ENCODE results near the gene SCAP.

DNA sequence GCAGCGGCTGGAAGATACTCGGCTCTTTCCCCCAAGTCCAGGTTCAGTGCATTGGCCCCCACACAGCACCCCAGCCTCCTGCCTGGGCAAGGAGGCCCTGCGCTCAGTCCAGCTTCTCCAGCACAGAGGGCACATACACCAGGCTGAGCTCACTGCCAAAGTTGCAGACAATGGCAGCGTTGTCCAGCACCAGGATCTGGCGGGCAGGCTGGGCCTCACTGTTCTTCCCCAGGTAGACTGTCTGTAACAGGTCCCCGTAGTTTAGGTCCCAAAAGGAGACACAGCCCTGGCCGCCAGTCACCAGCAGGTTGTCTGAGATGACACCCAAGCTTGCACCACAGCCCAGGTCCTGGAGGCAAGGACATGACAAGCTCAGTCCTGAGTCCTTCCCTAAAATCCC is 62.0 kb downstream of the SCAP start:
- TF ChIP-seq EZH2 (IDR thresholded peaks at IDR 0.05) (no peak), POLR2AphosphoS5 (IDR thresholded peaks at IDR 0.05; ENCODE audit: borderline replicate concordance, low read depth, low read length) (no peak)

Data from SK-N-MC (cell line).